OCI-LY7 (cell line): ENCODE data around the gene PSMA6. TPM values are rescaled to one million over a fixed set of nuclear protein-coding genes. Genes with fewer than 3 reads are reported as not detected.

ENCODE experiments used
- BruUV-seq: library from RNA; stranded (reverse); fragments of 400-500 nt; replicated peaks from 2 replicates; lab custom pipeline; 2021; lab: Mats Ljungman, UMichigan
- CTCF ChIA-PET: fragments of 300-600 bp; sonication (Branson Sonifier 250); formaldehyde crosslinking; loops from one replicate; lab custom pipeline; 2022; ENCODE audit warnings: antibody characterized with exemption; ENCODE audit not compliant: unreplicated experiment; lab: Charles Lee
- POLR2A ChIA-PET: fragments of 300-600 bp; sonication (Branson Sonifier 250); formaldehyde crosslinking; loops from one replicate; lab custom pipeline; 2022; ENCODE audit warnings: antibody characterized with exemption; lab: Charles Lee
- DNase-seq: peaks from one replicate; pipeline ENCODE4 v3.0.0-alpha.2; 2015; ENCODE audit warnings: low spot score
- H2AFZ ChIP-seq: fragments of 200-600 bp; sonication (generic), shearing (Covaris generic); 2 replicates; pipeline ENCODE4 v1.6.1; 2014; ENCODE audit warnings: mild to moderate bottlenecking, antibody characterized with exemption, low read length, moderate library complexity
- H3K27ac ChIP-seq: fragments of 200-600 bp; sonication (generic); 2 replicates; pipeline ENCODE4 v1.5.1; 2014; ENCODE audit warnings: mixed run types, low read depth, mild to moderate bottlenecking, moderate library complexity, low read length, inconsistent platforms; ENCODE audit not compliant: poor library complexity, severe bottlenecking
- H3K36me3 ChIP-seq: fragments of 200-600 bp; sonication (generic); 2 replicates; pipeline ENCODE4 v1.6.1; 2014; ENCODE audit warnings: mild to moderate bottlenecking, antibody characterized with exemption, low read length, moderate library complexity, mixed read lengths; ENCODE audit not compliant: insufficient read depth
- H3K4me1 ChIP-seq: fragments of 200-600 bp; sonication (generic); 2 replicates; pipeline ENCODE4 v1.5.1; 2014; ENCODE audit warnings: mild to moderate bottlenecking, low read length; ENCODE audit not compliant: insufficient read depth, poor library complexity, severe bottlenecking
- H3K4me2 ChIP-seq: fragments of 200-600 bp; sonication (generic); 2 replicates; pipeline ENCODE4 v1.6.1; 2014; ENCODE audit warnings: mild to moderate bottlenecking, low read length
- H3K4me3 ChIP-seq: fragments of 200-600 bp; sonication (generic); 2 replicates; pipeline ENCODE4 v1.5.1; 2014; ENCODE audit warnings: mild to moderate bottlenecking, low read depth, low read length; ENCODE audit not compliant: poor library complexity, severe bottlenecking
- H3K79me2 ChIP-seq: fragments of 200-600 bp; sonication (generic); 2 replicates; pipeline ENCODE4 v1.6.1; 2016; ENCODE audit warnings: low read depth, mild to moderate bottlenecking, low read length, moderate library complexity, mixed read lengths; ENCODE audit not compliant: insufficient read depth
- H3K9me2 ChIP-seq: fragments of 200-600 bp; sonication (generic); 2 replicates; pipeline ENCODE4 v1.6.1; 2016; ENCODE audit warnings: mild to moderate bottlenecking, low read length, mixed read lengths; ENCODE audit not compliant: insufficient read depth
- H3K9me3 ChIP-seq: fragments of 200-600 bp; sonication (generic); 2 replicates; pipeline ENCODE4 v1.6.1; 2014; ENCODE audit warnings: mild to moderate bottlenecking, mixed run types, low read length, mixed read lengths
- H4K20me1 ChIP-seq: fragments of 200-600 bp; sonication (generic); 2 replicates; pipeline ENCODE4 v1.6.1; 2014; ENCODE audit warnings: mild to moderate bottlenecking, antibody characterized with exemption, low read length, moderate library complexity, mixed read lengths; ENCODE audit not compliant: insufficient read depth
- CTCF ChIP-seq: fragments of 200-600 bp; sonication (generic); conservative IDR thresholded peaks from 2 replicates; pipeline ENCODE4 v1.5.1; 2014; ENCODE audit warnings: mild to moderate bottlenecking, antibody characterized with exemption, low read length, moderate library complexity, mixed read lengths
- EZH2phosphoT487 ChIP-seq: fragments of 200-600 bp; sonication (generic); IDR thresholded peaks from 2 replicates; pipeline ENCODE4 v1.6.1; 2018; ENCODE audit warnings: low read depth, borderline replicate concordance, mild to moderate bottlenecking, mixed run types, antibody characterized with exemption, low read length, moderate library complexity, mixed read lengths
- intact Hi-C: fragments of 100-400 bp; cut with micrococcal nuclease; formaldehyde crosslinking; loops from one replicate; pipeline ENCODE4 v1.10.0; 2022; ENCODE audit not compliant: unreplicated experiment
- total RNA-seq, 2 experiments: library from RNA; depleted of rRNA in 1 of 2; stranded (reverse); fragments of >200 nt in 1 of 2; shearing (Covaris generic) in 1 of 2; gene quantifications; 2 replicates each; pipeline ENCODE4 v1.2.3, GENCODE V29; 2014 to 2022

The PSMA6 gene
- total RNA-seq, 2 experiments from 2014 or later, result 216 to 267 TPM

GRCh38 chr14:35351497-35351896 is 59.3 kb downstream of the PSMA6 start:
- Histone ChIP-seq H3K4me3 (no peak overlapping the region), H3K4me2 (no peak overlapping the region), H3K9me3 (no peaks in the 10 kb centered on the region), H3K4me1 (no peaks in the 10 kb centered on the region), H3K36me3 (no peaks in the 10 kb centered on the region), H3K9me2 (no peaks in the 10 kb centered on the region), H3K79me2 (no peaks in the 10 kb centered on the region), H2AFZ (no peak overlapping the region), H4K20me1 (no peaks in the 10 kb centered on the region), H3K27ac (no peak overlapping the region)
- no peak for DNase-seq
- ChIA-PET POLR2A (interaction anchor here (0.5 kb wide), 1 partner anchor 530 kb away, joined by 7 read pairs; no protein-coding TSS in a partner anchor), CTCF (interaction anchor here (1.6 kb wide), 1 partner anchor 12 kb away, joined by 8 read pairs; no protein-coding TSS in a partner anchor)
- no TSS peak for BruUV-seq
- intact Hi-C loops, result no loop called here
- TF ChIP-seq CTCF, result no peak
- TF ChIP-seq EZH2phosphoT487, result no peak

GRCh38 chr14:35351897-35352273 is 59.7 kb downstream of the PSMA6 start:
- no peak overlapping the region for H3K27ac ChIP-seq
- H3K9me3 ChIP-seq, result no peaks in the 10 kb centered on the region
- no peak for DNase-seq
- no TSS peak for BruUV-seq
- H3K4me2 ChIP-seq, result no peak overlapping the region
- CTCF ChIA-PET, result interaction anchor here (1.6 kb wide), 1 partner anchor 13 kb away, joined by 8 read pairs; no protein-coding TSS in a partner anchor
- TF ChIP-seq CTCF (no peak), EZH2phosphoT487 (no peak)
- H2AFZ ChIP-seq, result no peak overlapping the region; the same call in 1 of the 2 replicates
- H3K36me3 ChIP-seq, result no peaks in the 10 kb centered on the region
- no peaks in the 10 kb centered on the region for H4K20me1 ChIP-seq
- H3K4me3 ChIP-seq, result no peak overlapping the region
- intact Hi-C loops, result no loop called here
- no peaks in the 10 kb centered on the region for H3K9me2 ChIP-seq
- no peaks in the 10 kb centered on the region for H3K79me2 ChIP-seq
- H3K4me1 ChIP-seq, result no peaks in the 10 kb centered on the region
- POLR2A ChIA-PET, result interaction anchor here (0.5 kb wide), 1 partner anchor 530 kb away, joined by 7 read pairs; no protein-coding TSS in a partner anchor
